Stimulated activated CD8-positive, alpha-beta memory T cell treated with anti-CD3 and anti-CD28 coated beads, Interleukin-12 subunit alpha, Interleukin-12 subunit beta, amount 100 ng/mL, for 24 hours (primary cell): ENCODE measurements around the gene MOCOS.

Source experiments
- DNase-seq: peaks from one replicate; pipeline ENCODE4 v3.0.0-alpha.2; 2020; ENCODE audit errors: extremely low read depth

MOCOS gene

DNA sequence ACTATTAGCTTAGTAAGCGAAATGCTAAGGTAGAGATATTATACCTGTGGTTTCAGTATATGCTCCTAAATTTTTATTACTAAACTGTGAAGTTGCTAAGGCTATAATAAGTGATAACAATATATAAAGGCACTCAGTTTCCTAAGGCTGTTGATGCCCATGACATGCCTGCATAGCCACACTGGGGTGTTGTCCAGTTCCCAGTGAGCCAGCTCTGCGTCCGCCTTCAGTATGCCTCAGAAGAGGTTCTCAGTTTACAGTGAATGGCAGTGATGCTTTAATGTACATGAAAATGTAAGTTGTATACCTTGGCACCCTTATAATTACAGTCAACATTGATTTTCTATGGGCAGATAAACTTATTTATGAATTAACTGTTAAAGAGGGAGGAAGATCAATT, 117.4 kb downstream of the MOCOS start:
- no peak for DNase-seq

DNA sequence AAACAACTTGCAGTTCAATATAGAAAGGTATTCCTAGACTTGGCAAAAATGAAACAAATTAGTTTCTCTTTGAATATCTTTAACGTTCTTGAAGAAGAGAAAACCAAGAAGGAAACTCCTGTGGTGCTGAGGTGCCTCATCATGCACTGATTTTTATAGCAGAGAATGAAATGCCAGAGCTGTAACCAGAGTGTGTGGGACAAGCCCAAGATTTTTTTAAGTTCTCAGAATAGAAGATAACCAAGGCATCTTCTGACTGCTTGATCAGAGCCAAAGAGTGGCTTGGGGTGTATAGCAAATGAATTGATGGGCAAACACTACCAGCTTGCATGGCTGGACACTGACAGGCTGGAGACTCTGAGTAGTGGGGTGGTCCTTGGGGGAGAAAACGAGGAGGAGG, 118.1 kb downstream of the MOCOS start:
- DNase-seq: no peak

DNA sequence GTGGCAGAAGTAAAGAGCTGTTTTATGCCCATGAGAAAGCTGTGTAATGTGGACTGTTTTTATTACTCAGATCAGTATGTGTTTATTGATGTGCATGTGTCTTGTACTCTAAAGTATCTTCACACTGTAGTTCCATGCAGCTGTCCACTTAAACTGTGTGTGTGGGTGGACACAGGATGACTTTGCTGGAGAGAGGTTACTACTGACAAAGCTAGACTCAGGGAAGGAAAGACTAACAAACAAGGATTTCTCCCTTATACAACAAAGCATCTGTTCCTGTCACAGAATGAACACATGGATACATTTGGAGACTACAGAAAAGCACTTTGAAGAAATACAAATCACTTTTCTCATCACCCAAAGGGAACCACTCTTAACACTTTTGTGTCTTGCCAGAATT, 120.2 kb downstream of the MOCOS start:
- DNase-seq: no peak

DNA sequence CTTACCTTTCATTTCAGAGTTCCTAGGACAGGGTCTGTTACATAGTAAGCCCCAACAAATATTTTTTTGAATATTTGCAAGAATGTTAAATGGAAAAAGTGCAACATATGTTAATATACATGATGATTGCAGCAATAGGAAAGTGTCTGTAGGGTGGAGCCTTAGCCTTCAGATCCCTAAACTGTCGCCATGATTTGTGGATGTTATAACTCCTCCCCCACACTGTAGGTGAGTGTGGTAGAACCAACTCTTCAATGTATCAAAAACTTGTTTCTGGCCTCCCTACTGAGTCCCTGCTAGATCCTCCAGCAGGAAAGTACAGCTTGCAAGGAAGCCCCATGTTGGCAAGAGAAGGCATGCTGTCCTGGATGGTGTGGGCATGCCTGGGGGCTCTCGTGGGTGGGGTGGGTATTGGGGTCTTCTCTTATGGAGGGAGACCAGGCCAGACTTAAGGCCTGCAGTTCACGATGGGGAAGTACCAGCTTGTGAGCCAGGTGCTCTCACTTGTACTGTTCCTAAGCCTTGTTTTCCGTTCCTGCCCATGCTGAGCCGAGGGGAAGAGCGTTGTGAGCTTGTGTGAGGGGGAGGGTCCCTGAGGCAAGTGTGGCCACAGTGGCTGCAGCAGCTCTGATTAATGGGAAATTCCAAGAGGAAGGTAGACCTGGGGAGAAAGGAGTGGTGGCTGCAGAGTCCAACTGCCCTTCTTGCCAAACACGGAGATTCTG, 121.6 kb downstream of the MOCOS start:
- no peak for DNase-seq

DNA sequence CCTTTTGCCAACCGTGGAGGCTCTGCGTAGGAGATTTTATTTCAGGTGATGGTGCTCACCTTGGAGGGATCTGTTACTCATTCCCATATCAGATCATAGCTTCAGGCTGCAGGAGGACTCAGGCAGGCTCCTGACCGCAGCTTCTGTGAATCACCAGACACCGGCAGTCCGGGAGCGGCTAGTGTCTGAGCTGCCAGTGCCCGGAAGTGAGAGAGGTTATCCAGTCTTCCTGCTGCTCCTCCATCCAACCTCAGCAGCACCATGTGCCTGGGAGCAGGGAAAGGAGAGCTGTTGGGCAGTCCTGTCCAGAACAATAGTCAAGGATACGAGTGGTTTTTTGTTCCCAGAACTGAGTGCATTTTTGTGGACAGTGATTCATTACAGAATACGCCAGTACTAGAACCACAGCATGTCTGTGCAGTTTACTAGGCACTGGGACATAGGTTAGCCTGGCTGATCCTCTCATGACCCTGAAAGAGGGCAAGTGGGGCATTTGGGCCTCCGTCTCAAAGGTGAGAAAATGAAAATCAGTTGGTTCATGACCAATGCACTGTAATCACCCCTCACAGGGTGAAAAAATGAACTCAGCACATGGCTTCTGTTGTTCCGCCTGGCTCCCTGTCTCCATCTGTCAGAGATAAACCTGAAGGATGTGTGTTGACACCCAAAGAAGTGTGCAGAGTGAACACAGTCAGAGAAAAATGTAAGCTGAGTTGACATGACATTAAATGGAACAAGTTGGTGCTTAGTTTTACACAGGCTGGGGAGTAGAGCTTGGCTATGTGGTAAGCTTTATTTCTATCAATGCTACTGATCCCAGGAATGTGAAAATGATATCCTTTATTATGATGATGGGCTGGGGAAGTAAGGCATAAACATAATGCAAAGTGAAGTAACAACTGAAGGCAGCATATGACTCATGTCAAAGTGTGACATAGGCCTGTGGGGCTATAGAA, 122.4 kb downstream of the MOCOS start:
- DNase-seq: no peak

DNA sequence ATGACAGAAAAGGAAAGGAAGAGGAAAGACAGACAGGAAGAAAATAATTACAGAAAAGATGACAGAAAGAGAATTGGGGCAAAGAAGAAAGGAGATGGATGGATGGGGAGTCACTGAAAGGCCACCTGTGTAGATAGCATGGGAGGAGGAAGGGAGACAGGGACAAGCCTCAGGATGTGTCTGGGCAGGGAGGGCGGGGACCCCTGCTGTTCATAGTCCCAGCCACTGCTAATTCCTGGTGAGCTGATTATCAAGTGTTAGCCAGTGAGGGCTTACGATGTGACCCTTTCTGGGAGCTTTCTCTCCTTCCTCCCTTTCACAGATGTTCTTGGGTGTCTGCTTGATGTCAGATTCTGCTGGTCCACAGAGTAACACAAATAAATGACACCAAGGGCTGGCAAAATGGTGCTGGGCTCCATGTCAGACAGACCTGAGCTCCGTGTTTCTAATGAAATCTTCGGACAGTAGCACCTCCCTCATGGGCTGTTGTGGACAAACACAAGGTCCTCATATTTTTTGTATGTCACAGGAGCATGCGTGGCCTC, 123.8 kb downstream of the MOCOS start:
- no peak for DNase-seq

DNA sequence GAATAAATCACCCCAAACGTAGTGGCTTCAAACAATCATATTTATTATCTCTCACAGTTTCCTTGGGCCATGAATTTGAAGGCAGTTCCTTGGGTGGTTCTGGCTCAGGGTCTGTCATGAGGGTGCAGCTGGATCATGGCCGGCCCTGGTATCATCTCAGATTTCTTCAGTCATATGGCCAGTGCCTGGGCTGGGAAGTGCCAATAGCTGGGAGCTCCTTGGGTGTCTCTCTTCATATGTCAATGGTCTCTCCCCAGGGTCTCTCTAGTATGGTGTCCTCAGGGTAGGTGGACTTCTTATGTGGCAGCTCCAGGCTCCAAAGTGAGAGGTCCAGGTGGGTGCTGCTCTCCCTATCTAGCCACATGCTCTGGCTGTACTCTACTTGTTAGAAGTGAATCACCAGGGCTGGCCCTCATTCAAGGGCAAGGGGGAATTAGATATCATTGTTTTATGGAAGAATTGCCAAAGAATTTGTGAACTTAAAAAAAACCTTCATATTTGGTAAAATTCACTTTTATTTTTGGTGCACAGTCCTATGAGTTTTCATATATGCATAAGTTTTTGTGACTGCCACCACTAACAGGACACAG, 125.6 kb downstream of the MOCOS start:
- DNase-seq: no peak

DNA sequence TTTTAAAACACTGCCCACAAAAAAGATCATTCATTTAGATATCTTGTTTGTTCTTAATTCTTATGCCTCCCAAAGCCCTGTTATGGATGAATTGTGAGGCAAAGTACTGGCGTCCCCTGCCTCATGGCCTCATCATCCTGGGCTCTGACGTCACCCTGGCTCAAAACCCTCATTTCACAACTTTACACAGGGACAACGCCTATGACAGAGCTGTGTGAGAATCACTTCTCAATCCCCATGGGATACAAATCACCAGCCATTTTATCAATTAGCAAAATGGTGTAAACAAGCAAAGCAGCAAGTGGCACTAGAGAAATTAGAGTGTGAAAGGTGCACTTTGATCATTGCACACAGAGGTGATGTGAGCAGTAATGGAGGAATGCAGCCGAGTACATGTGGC, 126.8 kb downstream of the MOCOS start:
- no peak for DNase-seq

DNA sequence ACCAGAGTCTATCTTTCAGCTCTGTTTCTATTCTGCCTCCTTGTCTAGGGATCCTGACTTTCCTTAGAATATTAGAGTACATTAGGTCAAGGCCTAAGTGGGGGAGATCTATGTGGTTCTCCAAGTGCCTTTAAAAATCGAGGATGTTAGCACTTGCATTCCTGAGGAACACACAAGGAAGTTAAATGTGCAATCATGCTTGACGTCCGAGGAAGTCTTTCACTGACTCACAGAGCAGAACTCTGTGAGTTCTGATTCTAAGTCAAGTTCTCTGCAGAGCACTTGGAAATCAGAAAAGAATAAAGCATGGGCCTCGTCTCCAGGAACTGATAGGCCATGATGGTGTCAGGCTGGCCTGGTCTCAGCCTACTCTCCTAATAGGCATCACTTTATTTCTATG, 127.5 kb downstream of the MOCOS start:
- no peak for DNase-seq

DNA sequence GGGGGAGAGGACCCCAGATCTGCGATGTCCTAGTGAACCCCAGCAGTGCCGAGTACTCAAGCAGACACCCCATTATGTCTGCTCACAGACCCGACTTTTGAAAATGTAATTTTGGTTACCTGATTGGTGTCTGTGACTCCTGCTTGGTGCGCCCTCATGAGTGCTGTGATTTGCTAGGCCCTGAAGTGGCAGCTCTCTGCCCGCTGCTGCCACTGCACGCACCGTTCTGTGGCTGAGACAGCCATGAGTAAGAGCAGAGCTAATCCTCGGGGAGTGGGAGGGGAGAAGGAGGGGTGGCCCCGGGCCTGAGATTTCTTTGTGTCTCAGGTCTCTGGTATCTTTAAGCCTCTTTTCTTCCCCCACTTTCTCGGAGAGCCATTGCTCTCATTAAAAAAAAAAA, 128.4 kb downstream of the MOCOS start:
- DNase-seq: no peak

DNA sequence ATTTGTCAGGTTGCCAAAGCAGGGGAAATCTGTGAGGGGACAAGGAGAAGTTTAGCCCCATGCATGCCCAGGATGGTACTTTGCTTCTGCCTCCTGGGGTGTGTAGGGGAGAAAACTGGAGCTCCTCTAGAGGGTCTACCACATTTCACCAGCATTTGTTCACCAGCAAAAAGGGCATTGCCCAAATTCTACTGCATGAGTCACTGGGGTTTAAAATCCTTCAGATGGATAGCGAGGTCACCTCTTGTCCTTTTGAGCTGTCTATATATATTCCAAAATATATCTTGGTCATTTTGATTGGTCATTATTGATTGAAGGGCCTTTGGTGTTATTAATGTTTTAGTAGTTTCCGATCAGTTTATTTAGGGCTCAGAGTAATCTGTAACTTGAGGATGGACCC, 128.9 kb downstream of the MOCOS start:
- no peak for DNase-seq
